ENCODE measurements around the gene KCNK5. TPM values are rescaled to one million over a fixed set of nuclear protein-coding genes. Genes with fewer than 3 reads are reported as not detected.
A peak's percentile ranks its signal among the peaks of the same experiment; 100 is the strongest.

Gene KCNK5
- total and polyA plus RNA-seq, 2 donors (not counting 1 experiment from before 2014, with no cell fraction given): 0.07 TPM; not detected in 1

DNA sequence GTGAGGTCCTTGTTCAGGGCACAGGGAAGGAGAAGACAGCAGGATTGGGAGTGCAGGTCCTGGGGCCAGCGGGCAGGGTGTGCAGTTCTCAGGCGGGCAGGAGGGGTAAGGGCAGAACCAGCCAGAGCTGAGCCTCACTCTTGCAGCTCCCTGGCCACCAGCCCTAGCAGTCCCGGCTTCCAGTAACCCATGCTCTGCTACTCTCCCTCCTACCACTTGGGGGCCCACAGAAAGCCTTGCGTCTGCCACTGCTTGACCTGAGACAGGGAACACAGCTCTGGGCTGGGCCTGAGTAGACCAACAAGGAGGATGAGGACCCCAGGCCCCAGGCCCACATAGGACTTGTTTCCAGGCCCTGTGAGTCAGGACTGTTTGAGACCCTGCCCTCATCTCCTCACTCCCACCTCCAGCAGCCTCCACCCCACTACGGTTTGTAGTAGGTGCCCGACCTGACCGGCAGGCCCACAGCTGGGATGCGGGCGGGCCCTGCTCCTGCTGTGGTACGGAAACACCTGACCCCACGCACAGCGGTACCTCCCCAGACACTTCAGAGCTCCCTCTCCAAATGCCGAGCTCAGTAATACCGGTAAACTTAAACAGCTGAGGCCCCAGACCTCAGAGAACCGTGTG is 39.2 kb downstream of the KCNK5 start:
- CTCF ChIA-PET: interaction anchor here (1.2 kb wide), 2 partner anchors 21 to 113 kb away, joined by 3 to 4 read pairs; no protein-coding TSS in a partner anchor

DNA sequence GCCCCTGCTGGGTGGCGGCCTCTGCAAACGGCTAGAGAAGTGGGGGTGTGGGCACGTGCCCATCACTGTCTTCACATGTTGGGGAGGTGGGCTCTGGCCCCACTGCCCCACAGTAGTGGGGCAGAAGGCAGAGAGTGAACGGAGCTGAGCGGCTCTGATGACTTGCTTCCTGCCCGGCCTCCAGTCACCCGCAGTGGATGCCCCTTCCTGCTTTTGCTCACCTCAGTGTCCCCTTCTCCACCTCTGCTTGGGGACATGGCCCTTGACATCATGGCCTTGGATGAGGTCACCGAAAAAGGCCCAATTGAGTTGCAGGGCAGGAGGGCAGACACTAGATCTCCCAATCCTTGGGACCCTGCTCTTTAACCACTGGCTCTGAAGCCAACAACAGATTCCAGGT is 40.1 kb downstream of the KCNK5 start:
- H3K4me3 ChIP-seq (ENCODE audit: control extremely low read depth in 1 of 5, extremely low read depth in 1 of 5, insufficient read depth in 1 of 5, low read depth in 2 of 5, low read length in 4 of 5): no peak overlapping the region
- Mint-ChIP-seq H3K27me3 (peaks cover 49% of the 10 kb centered on the region), H3K9me3 (ENCODE audit: insufficient read depth) (no peaks in the 10 kb centered on the region), H3K27ac (no peak overlapping the region), H3K4me1 (no peaks in the 10 kb centered on the region), H3K4me3 (no peak overlapping the region)
- no peak overlapping the region for H3K9ac ChIP-seq (ENCODE audit: low read length)
- WGBS (ENCODE audit: insufficient coverage): 90% methylated on average over 8 of the region's 8 CpGs
- intact Hi-C loops (cut with micrococcal nuclease): no loop called here
- peaks cover 0 to 9% (median 0%) of the 10 kb centered on the region in 3 donors for H3K9me3 ChIP-seq (ENCODE audit: control extremely low read depth in 1 of 3, control insufficient read depth in 2 of 3, insufficient read depth in 1 of 3, low read length in 2 of 3)
- no peaks in the 10 kb centered on the region for H4K20me1 ChIP-seq (ENCODE audit: control insufficient read depth, insufficient read depth, low read length, poor library complexity, severe bottlenecking)
- H3K79me2 ChIP-seq (ENCODE audit: control insufficient read depth, insufficient read depth, low read length): no peaks in the 10 kb centered on the region
- no peak overlapping the region for H3K4me2 ChIP-seq (replicated peaks; ENCODE audit: low read depth, low read length, poor library complexity, severe bottlenecking)
- TF ChIP-seq EZH2 (IDR thresholded peaks at IDR 0.05; ENCODE audit: borderline replicate concordance, insufficient read depth, low read depth, low read length, poor library complexity, severe bottlenecking): no peak
- TF ChIP-seq, protein P1, sequence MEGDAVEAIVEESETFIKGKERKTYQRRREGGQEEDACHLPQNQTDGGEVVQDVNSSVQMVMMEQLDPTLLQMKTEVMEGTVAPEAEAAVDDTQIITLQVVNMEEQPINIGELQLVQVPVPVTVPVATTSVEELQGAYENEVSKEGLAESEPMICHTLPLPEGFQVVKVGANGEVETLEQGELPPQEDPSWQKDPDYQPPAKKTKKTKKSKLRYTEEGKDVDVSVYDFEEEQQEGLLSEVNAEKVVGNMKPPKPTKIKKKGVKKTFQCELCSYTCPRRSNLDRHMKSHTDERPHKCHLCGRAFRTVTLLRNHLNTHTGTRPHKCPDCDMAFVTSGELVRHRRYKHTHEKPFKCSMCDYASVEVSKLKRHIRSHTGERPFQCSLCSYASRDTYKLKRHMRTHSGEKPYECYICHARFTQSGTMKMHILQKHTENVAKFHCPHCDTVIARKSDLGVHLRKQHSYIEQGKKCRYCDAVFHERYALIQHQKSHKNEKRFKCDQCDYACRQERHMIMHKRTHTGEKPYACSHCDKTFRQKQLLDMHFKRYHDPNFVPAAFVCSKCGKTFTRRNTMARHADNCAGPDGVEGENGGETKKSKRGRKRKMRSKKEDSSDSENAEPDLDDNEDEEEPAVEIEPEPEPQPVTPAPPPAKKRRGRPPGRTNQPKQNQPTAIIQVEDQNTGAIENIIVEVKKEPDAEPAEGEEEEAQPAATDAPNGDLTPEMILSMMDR (IDR thresholded peaks at IDR 0.05): no peak
- H3K4me1 ChIP-seq (ENCODE audit: control insufficient read depth in 2 of 2, insufficient read depth in 2 of 2, low read length in 2 of 2): no peaks in the 10 kb centered on the region
- no peak overlapping the region for H2AFZ ChIP-seq (ENCODE audit: insufficient read depth, low read depth, low read length, poor library complexity, severe bottlenecking)
- DNase-seq: no peak
- no peaks in the 10 kb centered on the region for H3K36me3 ChIP-seq (replicated peaks in 1 of 2; ENCODE audit: control extremely low read depth in 1 of 2, control insufficient read depth in 1 of 2, extremely low read depth in 1 of 2, insufficient read depth in 2 of 2, low read length in 1 of 2)
- ChIA-PET CTCF (no interaction called here), POLR2A (no interaction called here)
- no peak for ATAC-seq (ENCODE audit: low read depth)
- H3K27me3 ChIP-seq (replicated peaks in 1 of 4; ENCODE audit: control extremely low read depth in 1 of 4, control insufficient read depth in 3 of 4, insufficient read depth in 4 of 4, low read length in 3 of 4): peaks cover 0 to 26% (median 2%) of the 10 kb centered on the region in 4 experiments
- no peak overlapping the region for H3K27ac ChIP-seq (ENCODE audit: low read length in 2 of 2)

More for the DNA sequence above, 39.2 kb downstream of the KCNK5 start:
- no peak overlapping the region for H3K9ac ChIP-seq (ENCODE audit: low read length)
- H3K79me2 ChIP-seq (ENCODE audit: control insufficient read depth, insufficient read depth, low read length): no peaks in the 10 kb centered on the region
- H3K27ac ChIP-seq (ENCODE audit: low read length in 2 of 2): no peak overlapping the region
- H3K27ac Mint-ChIP-seq: no peak overlapping the region
- DNase-seq (no peak), ATAC-seq (ENCODE audit: low read depth) (no peak)
- no peaks in the 10 kb centered on the region for H3K4me1 ChIP-seq (ENCODE audit: control insufficient read depth in 2 of 2, insufficient read depth in 2 of 2, low read length in 2 of 2)
- TF ChIP-seq, protein P1 (IDR thresholded peaks at IDR 0.05): peak; percentile 11
- TF ChIP-seq EZH2 (IDR thresholded peaks at IDR 0.05; ENCODE audit: borderline replicate concordance, insufficient read depth, low read depth, low read length, poor library complexity, severe bottlenecking): no peak
- H3K27me3 ChIP-seq (replicated peaks in 1 of 4; ENCODE audit: control extremely low read depth in 1 of 4, control insufficient read depth in 3 of 4, insufficient read depth in 4 of 4, low read length in 3 of 4): peaks cover 0 to 34% (median 4%) of the 10 kb centered on the region in 4 experiments
- no peak overlapping the region for H2AFZ ChIP-seq (ENCODE audit: insufficient read depth, low read depth, low read length, poor library complexity, severe bottlenecking)
- H3K4me2 ChIP-seq (replicated peaks; ENCODE audit: low read depth, low read length, poor library complexity, severe bottlenecking): no peak overlapping the region
- no peaks in the 10 kb centered on the region for H3K4me1 Mint-ChIP-seq
- H3K36me3 ChIP-seq (replicated peaks in 1 of 2; ENCODE audit: control extremely low read depth in 1 of 2, control insufficient read depth in 1 of 2, extremely low read depth in 1 of 2, insufficient read depth in 2 of 2, low read length in 1 of 2): no peaks in the 10 kb centered on the region
- H3K9me3 Mint-ChIP-seq (ENCODE audit: insufficient read depth): no peaks in the 10 kb centered on the region
- H3K4me3 Mint-ChIP-seq: no peak overlapping the region
- H3K27me3 Mint-ChIP-seq: peaks cover 58% of the 10 kb centered on the region
- intact Hi-C loops (cut with micrococcal nuclease): no loop called here
- no peaks in the 10 kb centered on the region for H4K20me1 ChIP-seq (ENCODE audit: control insufficient read depth, insufficient read depth, low read length, poor library complexity, severe bottlenecking)
- H3K9me3 ChIP-seq (ENCODE audit: control extremely low read depth in 1 of 3, control insufficient read depth in 2 of 3, insufficient read depth in 1 of 3, low read length in 2 of 3): peaks cover 0 to 14% (median 0%) of the 10 kb centered on the region in 3 donors
- POLR2A ChIA-PET: no interaction called here
- no peak overlapping the region for H3K4me3 ChIP-seq (ENCODE audit: control extremely low read depth in 1 of 5, extremely low read depth in 1 of 5, insufficient read depth in 1 of 5, low read depth in 2 of 5, low read length in 4 of 5)
- WGBS (ENCODE audit: insufficient coverage): 89% methylated on average over 15 of the region's 15 CpGs
